HG03520 (cell line): Measurements from ENCODE around the gene FOLR2.

ENCODE experiments used
- ATAC-seq: cut with Tn5 transposase; IDR thresholded peaks from one replicate; pipeline ENCODE4 v1.9.1; 2021; ENCODE audit warnings: mild to moderate bottlenecking, moderate library complexity; ENCODE audit not compliant: unreplicated experiment

Gene FOLR2

GRCh38 chr11:72229336-72229924, 12.8 kb downstream of the FOLR2 start:
- ATAC-seq: no peak

- ATAC-seq: no peak
These were observed 13.6 kb downstream of the FOLR2 start for GRCh38 chr11:72229925-72230763.

DNA sequence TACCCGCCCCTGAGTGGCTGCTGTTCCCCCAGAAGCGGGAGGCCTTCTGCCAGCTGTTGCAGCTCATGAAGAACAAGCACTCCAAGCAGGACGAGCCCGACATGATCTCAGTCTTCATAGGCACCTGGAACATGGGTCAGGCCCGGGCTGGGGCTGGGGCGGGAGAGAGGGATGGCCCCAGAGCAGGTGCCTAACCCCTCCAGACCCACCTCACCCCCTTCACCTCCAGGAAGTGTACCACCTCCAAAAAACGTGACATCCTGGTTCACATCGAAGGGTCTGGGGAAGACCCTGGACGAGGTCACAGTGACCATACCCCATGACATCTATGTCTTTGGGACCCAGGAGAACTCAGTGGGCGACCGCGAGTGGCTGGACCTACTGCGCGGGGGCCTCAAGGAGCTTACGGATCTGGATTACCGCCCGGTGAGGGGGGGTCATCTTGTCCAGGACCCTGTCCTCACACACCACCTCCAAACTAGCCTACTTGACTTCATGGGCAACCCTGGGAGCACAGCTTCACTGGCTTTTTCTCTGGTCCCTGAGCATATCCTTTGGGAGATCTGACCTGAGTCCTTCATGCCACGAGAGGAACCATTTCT, 14.3 kb downstream of the FOLR2 start:
- no peak for ATAC-seq

DNA sequence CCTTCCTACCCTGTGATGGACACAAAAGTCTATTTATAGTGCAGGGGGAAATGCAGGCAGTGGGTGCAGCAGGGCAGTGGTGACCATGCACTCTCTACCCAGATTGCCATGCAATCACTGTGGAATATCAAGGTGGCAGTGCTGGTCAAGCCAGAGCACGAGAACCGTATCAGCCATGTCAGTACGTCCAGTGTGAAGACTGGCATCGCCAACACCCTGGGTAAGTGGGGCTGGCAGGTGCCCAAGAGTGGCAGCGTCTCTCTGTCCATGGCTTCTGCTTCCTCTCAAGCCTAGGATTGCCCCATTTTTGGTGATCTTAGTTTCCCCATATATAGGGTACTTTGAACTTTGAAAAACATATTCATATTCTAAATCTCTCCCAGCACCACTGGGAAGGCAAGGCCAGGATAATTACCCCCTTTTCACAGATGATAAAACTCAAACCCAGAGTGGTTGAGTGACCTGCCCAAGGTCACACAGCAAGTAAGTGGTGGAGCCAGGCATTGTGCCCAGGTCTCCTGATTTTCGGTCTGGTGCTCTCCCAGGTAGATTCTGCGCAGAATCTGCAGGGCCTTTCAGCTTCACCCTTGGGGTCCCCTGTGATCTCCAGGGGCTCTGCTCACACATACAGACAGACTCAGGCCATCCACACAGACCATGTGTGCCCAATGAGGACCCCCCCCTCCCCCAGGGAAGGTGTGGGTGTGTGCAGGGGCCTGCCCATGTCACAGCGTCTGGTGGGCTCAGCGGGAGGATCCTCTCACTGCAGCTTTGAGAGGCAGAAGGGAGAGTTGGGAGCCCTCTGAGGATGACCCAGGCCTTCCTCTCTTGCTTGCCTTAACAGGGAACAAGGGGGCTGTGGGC, 15.0 kb downstream of the FOLR2 start:
- ATAC-seq: no peak

DNA sequence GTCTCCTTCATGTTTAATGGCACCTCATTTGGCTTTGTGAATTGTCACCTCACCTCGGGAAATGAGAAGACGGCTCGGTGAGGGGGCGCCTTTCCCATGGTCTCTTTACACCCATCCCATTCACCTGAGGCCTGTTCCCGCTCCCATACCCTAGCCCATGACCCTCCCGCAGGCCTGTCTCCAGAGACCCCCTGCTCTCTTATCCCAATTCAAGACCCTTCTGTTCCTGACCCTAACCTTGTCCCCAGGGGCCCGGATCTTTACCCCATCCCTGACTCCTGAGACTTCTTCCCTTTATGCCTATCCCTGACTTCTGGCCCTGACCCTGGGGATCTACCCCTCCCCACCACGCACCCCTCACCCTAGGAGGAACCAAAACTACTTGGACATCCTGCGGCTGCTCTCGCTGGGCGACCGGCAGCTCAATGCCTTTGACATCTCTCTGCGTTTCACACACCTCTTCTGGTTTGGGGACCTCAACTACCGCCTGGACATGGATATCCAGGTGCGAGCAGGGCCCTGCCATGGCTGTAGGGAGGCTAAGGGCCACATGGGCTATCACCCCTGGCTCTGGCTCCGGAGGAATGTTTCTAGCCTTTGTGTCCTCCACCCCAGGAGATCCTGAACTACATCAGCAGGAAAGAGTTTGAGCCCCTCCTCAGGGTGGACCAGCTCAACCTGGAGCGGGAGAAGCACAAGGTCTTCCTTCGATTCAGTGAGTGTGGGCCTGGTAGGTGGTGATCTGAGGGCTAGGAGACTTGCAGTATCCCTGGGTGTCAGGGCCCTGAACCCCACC, 15.9 kb downstream of the FOLR2 start:
- no peak for ATAC-seq

GRCh38 chr11:72233056-72233772, 16.6 kb downstream of the FOLR2 start:
- no peak for ATAC-seq

DNA sequence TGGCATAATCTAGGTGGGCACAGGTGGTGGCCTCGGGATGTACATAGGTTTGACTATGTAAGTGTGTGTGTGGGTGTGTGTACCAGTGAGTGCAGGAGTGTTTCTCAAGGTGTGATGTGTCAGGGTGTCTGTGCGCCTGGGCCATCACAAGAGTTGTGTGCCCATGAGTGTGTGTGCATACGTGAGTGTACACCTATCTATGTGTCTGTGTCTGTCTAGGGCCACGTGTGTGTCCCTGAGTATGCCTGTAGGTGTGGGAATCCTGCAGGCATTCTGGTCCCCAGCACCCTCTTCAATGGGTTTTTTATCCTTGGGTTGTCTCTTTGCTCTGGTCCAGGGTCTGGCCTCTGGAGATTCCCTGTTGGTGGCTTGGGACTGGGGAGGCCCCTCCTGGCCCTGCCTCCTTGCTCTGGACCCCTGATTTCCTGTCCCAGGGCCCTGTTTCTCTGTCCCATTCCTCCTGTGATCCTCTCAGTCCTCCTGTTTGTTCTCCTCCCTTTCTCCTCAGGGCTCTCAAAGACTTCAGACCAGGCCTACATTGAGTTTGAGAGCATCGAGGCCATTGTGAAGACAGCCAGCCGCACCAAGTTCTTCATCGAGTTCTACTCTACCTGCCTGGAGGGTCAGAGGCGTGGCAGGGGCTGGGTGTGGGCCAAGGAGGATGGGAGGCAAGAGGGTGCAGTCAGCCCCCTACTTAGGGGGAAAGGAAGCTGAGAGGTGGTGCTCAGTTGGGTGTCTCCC, 17.3 kb downstream of the FOLR2 start:
- ATAC-seq: no peak

- no peak for ATAC-seq
These were observed 17.9 kb downstream of the FOLR2 start for GRCh38 chr11:72234514-72234830.

GRCh38 chr11:72234920-72235319, 18.3 kb downstream of the FOLR2 start:
- ATAC-seq: no peak

DNA sequence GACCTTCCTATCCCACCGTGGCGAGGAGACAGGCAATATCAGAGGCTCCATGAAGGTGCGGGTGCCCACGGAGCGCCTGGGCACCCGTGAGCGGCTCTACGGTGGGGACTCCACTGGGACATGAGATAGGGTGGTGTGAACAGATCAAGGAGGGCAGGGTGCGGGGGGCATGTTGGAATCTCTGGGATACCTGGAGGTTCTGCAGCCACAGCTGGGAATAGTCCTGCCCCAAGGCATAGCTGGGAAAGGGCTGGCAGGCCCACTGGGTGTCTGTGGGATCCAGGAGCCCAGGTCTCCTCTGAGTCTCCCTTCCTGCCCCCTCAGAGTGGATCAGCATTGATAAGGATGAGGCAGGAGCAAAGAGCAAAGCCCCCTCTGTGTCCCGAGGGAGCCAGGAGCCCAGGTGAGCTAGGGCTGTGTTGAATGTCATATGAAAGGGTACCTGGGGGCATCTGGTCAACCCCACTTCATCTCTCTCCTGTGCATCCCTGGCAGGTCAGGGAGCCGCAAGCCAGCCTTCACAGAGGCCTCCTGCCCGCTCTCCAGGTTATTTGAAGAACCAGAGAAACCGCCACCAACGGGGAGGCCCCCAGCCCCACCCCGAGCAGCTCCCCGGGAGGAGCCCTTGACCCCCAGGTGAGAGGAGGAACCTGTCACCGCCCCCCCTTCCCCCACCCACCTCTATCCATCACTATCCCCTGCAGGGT, 18.9 kb downstream of the FOLR2 start:
- ATAC-seq: no peak

- no peak for ATAC-seq
These were observed 19.6 kb downstream of the FOLR2 start for GRCh38 chr11:72236083-72236697.

- no peak for ATAC-seq
These were observed 20.1 kb downstream of the FOLR2 start for GRCh38 chr11:72236774-72237111.

- ATAC-seq: no peak
These were observed 20.7 kb downstream of the FOLR2 start for GRCh38 chr11:72237112-72237931.

GRCh38 chr11:72238040-72238450, 21.5 kb downstream of the FOLR2 start:
- no peak for ATAC-seq

GRCh38 chr11:72238492-72239312, 22.1 kb downstream of the FOLR2 start:
- no peak for ATAC-seq

GRCh38 chr11:72239313-72239848, 22.8 kb downstream of the FOLR2 start:
- no peak for ATAC-seq
